Mesenchymal stem cell (in vitro differentiated cells and primary cell): ENCODE measurements around the gene MPDZ.

ENCODE experiments used
- DNase-seq: peaks from one replicate; pipeline ENCODE4 v3.0.0-alpha.2; 2013
- H2AFZ ChIP-seq: one replicate; pipeline ENCODE4 v1.6.1; 2013; ENCODE audit warnings: low read depth, mild to moderate bottlenecking, control low read depth, inconsistent platforms, low read length, moderate library complexity
- H2AK5ac ChIP-seq: 2 replicates; pipeline ENCODE4 v1.6.1; 2013; ENCODE audit warnings: low read length, moderate library complexity, mild to moderate bottlenecking, inconsistent platforms; ENCODE audit not compliant: severe bottlenecking
- H2BK120ac ChIP-seq: one replicate; pipeline ENCODE4 v1.6.1; 2013; ENCODE audit warnings: low read depth, mild to moderate bottlenecking, inconsistent platforms, low read length, moderate library complexity
- H2BK12ac ChIP-seq, 2 experiments: one replicate each; pipeline ENCODE4 v1.6.1; 2013; ENCODE audit warnings: inconsistent platforms in 2 of 2, low read length in 2 of 2, mild to moderate bottlenecking in 2 of 2, moderate library complexity in 2 of 2, control low read depth in 1 of 2
- H2BK15ac ChIP-seq: one replicate; pipeline ENCODE4 v1.6.1; 2013; ENCODE audit warnings: mild to moderate bottlenecking, low read depth, inconsistent platforms; ENCODE audit not compliant: poor library complexity, severe bottlenecking
- H2BK5ac ChIP-seq: 2 replicates; pipeline ENCODE4 v1.6.1; 2013; ENCODE audit warnings: low read depth, mild to moderate bottlenecking, low read length, control low read depth, inconsistent platforms; ENCODE audit not compliant: poor library complexity, severe bottlenecking
- H3K14ac ChIP-seq, 2 experiments: one replicate each; pipeline ENCODE4 v1.6.1; 2013; ENCODE audit warnings: inconsistent platforms in 2 of 2, low read length in 2 of 2, control low read depth in 1 of 2, mild to moderate bottlenecking in 1 of 2, moderate library complexity in 1 of 2
- H3K18ac ChIP-seq, 2 experiments: one replicate each; pipeline ENCODE4 v1.6.1; 2013; ENCODE audit warnings: inconsistent platforms in 2 of 2, low read length in 2 of 2, control low read depth in 1 of 2, low read depth in 1 of 2, mild to moderate bottlenecking in 1 of 2
- H3K23ac ChIP-seq, 2 experiments: one replicate each; pipeline ENCODE4 v1.6.1; 2013; ENCODE audit warnings: inconsistent platforms in 2 of 2, low read length in 2 of 2, mild to moderate bottlenecking in 2 of 2, moderate library complexity in 2 of 2, control low read depth in 1 of 2
- H3K27ac ChIP-seq: 2 replicates; pipeline ENCODE4 v1.5.1; 2013; ENCODE audit warnings: mild to moderate bottlenecking, moderate library complexity, low read length, control low read depth, inconsistent platforms; ENCODE audit not compliant: poor library complexity, severe bottlenecking
- H3K27me3 ChIP-seq, 2 experiments: 2 replicates each; pipeline versions ENCODE4 v1.6.1 to v1.7.0; 2013; ENCODE audit warnings: low read length in 2 of 2, mild to moderate bottlenecking in 2 of 2, moderate library complexity in 2 of 2, control low read depth in 1 of 2, inconsistent platforms in 1 of 2; ENCODE audit not compliant: control insufficient read depth in 1 of 2, insufficient read depth in 1 of 2
- H3K36me3 ChIP-seq, 2 experiments: 2 replicates each; pipeline versions ENCODE4 v1.6.1 to v1.7.0; 2013; ENCODE audit warnings: low read length in 2 of 2, control low read depth in 1 of 2, inconsistent platforms in 1 of 2, low read depth in 1 of 2, mild to moderate bottlenecking in 1 of 2; ENCODE audit not compliant: insufficient read depth in 2 of 2, control insufficient read depth in 1 of 2
- H3K4ac ChIP-seq, 2 experiments: one replicate each; pipeline ENCODE4 v1.6.1; 2013; ENCODE audit warnings: inconsistent platforms in 2 of 2, low read length in 2 of 2, mild to moderate bottlenecking in 2 of 2, moderate library complexity in 2 of 2, control low read depth in 1 of 2, low read depth in 1 of 2
- H3K4me1 ChIP-seq: 2 replicates; pipeline ENCODE4 v1.6.1; 2013; ENCODE audit warnings: low read depth, low read length, control low read depth; ENCODE audit not compliant: control insufficient read depth, insufficient read depth
- H3K4me2 ChIP-seq: 2 replicates; pipeline ENCODE4 v1.6.1; 2013; ENCODE audit warnings: low read length, mild to moderate bottlenecking, inconsistent platforms; ENCODE audit not compliant: poor library complexity, severe bottlenecking
- H3K4me3 ChIP-seq, 2 experiments: 2 replicates each; pipeline versions ENCODE4 v1.5.1 to v1.7.0; 2013; ENCODE audit warnings: low read length in 2 of 2, mild to moderate bottlenecking in 2 of 2, control low read depth in 1 of 2, low read depth in 1 of 2; ENCODE audit not compliant: insufficient read depth in 1 of 2
- H3K79me1 ChIP-seq: replicated peaks from 2 replicates; pipeline ENCODE4 v1.6.1; 2013; ENCODE audit warnings: mild to moderate bottlenecking, control low read depth, low read length, inconsistent platforms; ENCODE audit not compliant: poor library complexity, severe bottlenecking
- H3K9ac ChIP-seq: 2 replicates; pipeline ENCODE4 v1.7.0; 2013; ENCODE audit warnings: mild to moderate bottlenecking, low read length, moderate library complexity
- H3K9me3 ChIP-seq: 2 replicates; pipeline ENCODE4 v1.7.0; 2013; ENCODE audit warnings: mild to moderate bottlenecking, low read length; ENCODE audit not compliant: control insufficient read depth
- H4K8ac ChIP-seq: one replicate; pipeline ENCODE4 v1.6.1; 2013; ENCODE audit warnings: inconsistent platforms, mild to moderate bottlenecking, low read length, moderate library complexity
- H4K91ac ChIP-seq: one replicate; pipeline ENCODE4 v1.6.1; 2013; ENCODE audit warnings: mild to moderate bottlenecking, low read length, inconsistent platforms
- WGBS: methylation state at CpG from one replicate; pipeline ENCODE4 v1.1.7; 2013; ENCODE audit warnings: mixed read lengths; 5-methylcytosine and 5-hydroxymethylcytosine counted together

Gene MPDZ

GRCh38 chr9:13140843-13141592, 138.5 kb downstream of the MPDZ start:
- Histone ChIP-seq H3K14ac (no peak overlapping the region), H4K91ac (no peak overlapping the region), H3K4me3 (no peak overlapping the region), H3K79me1 (peaks cover 7% of the 10 kb centered on the region), H2BK120ac (no peak overlapping the region), H3K18ac (no peak overlapping the region), H2BK5ac (no peak overlapping the region), H3K27ac (peak overlapping the region; percentile 26), H3K27me3 (no peaks in the 10 kb centered on the region), H2BK12ac (no peak overlapping the region), H3K4me1 (no peaks in the 10 kb centered on the region), H3K9me3 (no peaks in the 10 kb centered on the region), H3K4me2 (no peak overlapping the region), H4K8ac (no peak overlapping the region), H2AFZ (no peak overlapping the region), H3K9ac (peak overlapping the region; percentile 13), H3K23ac (no peak overlapping the region), H2AK5ac (no peak overlapping the region), H3K36me3 (peaks cover 3 to 30% of the 10 kb centered on the region in 2 experiments), H2BK15ac (no peak overlapping the region), H3K4ac (no peak overlapping the region)
- peak; percentile 17 for DNase-seq
- 88% methylated on average over 3 of the region's 5 CpGs for WGBS

GRCh38 chr9:13139641-13140171, 139.8 kb downstream of the MPDZ start:
- no peak overlapping the region for H2BK15ac ChIP-seq
- peak; percentile 86 for DNase-seq
- H2BK12ac ChIP-seq: no peak overlapping the region
- peak overlapping the region in 1 of 2 experiments; percentile 22 for H3K4me3 ChIP-seq
- 3% methylated on average over 2 of the region's 2 CpGs for WGBS
- no peaks in the 10 kb centered on the region for H3K9me3 ChIP-seq
- no peaks in the 10 kb centered on the region for H3K4me1 ChIP-seq
- H3K27ac ChIP-seq: peak overlapping the region; percentile 95
- peak overlapping the region in 1 of 2 experiments; percentile 46 for H3K4ac ChIP-seq
- peaks cover 7 to 43% of the 10 kb centered on the region in 2 experiments for H3K36me3 ChIP-seq
- peaks cover 7% of the 10 kb centered on the region for H3K79me1 ChIP-seq
- H3K18ac ChIP-seq: peak overlapping the region in 1 of 2 experiments; percentile 18
- no peak overlapping the region for H2BK120ac ChIP-seq
- H3K27me3 ChIP-seq: no peaks in the 10 kb centered on the region
- no peak overlapping the region for H2BK5ac ChIP-seq
- H2AK5ac ChIP-seq: no peak overlapping the region
- H4K8ac ChIP-seq: no peak overlapping the region
- no peak overlapping the region for H3K23ac ChIP-seq
- H2AFZ ChIP-seq: no peak overlapping the region
- H3K14ac ChIP-seq: no peak overlapping the region
- H3K4me2 ChIP-seq: peak overlapping the region; percentile 57
- peak overlapping the region; percentile 56 for H3K9ac ChIP-seq
- no peak overlapping the region for H4K91ac ChIP-seq

GRCh38 chr9:13137426-13137825, 142.1 kb downstream of the MPDZ start:
- H2BK120ac ChIP-seq: no peak overlapping the region

DNA sequence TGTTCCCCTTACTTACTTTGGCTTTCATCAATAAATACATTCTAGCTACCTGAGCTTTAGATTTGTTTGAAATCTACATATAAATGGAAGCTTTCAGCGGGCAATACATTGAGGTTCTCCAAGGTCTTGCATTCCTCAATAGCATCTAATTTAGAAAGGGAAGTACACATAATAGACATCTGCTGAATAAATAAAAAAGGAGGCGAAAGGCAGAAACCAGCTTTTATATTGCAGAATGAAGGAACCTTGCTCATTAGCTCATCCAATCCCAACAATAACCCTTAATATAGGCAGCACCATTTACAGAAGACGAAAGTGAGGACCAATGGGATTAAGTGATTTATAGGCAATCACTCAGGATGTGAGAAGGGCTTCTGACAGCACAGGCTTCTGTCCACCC, 147.5 kb downstream of the MPDZ start:
- H3K9me3 ChIP-seq: no peaks in the 10 kb centered on the region

More at GRCh38 chr9:13137426-13137825, 142.1 kb downstream of the MPDZ start:
- Histone ChIP-seq H3K9me3 (no peaks in the 10 kb centered on the region), H4K8ac (no peak overlapping the region), H3K4me1 (no peaks in the 10 kb centered on the region), H3K9ac (no peak overlapping the region), H3K18ac (no peak overlapping the region), H4K91ac (no peak overlapping the region), H2AFZ (no peak overlapping the region), H3K36me3 (peaks cover 9 to 63% of the 10 kb centered on the region in 2 experiments), H3K79me1 (peaks cover 7% of the 10 kb centered on the region), H3K4ac (no peak overlapping the region), H3K4me2 (no peak overlapping the region), H3K27ac (no peak overlapping the region), H3K4me3 (no peak overlapping the region), H2BK5ac (no peak overlapping the region), H3K23ac (no peak overlapping the region), H2BK15ac (no peak overlapping the region), H3K27me3 (no peaks in the 10 kb centered on the region), H2BK12ac (no peak overlapping the region), H3K14ac (no peak overlapping the region), H2AK5ac (no peak overlapping the region)
- no peak for DNase-seq
- 91% methylated on average over 1 of the region's 1 CpG for WGBS

More for the DNA sequence above, 147.5 kb downstream of the MPDZ start:
- H3K14ac ChIP-seq: no peak overlapping the region
- WGBS: 100% methylated on average over 1 of the region's 3 CpGs
- H2BK15ac ChIP-seq: no peak overlapping the region
- H3K18ac ChIP-seq: no peak overlapping the region
- H3K27ac ChIP-seq: no peak overlapping the region
- no peak overlapping the region for H3K4ac ChIP-seq
- no peaks in the 10 kb centered on the region for H3K4me1 ChIP-seq
- H3K27me3 ChIP-seq: no peaks in the 10 kb centered on the region
- peaks cover 7 to 62% of the 10 kb centered on the region in 2 experiments for H3K36me3 ChIP-seq
- DNase-seq: no peak
- no peak overlapping the region for H2BK12ac ChIP-seq
- H4K8ac ChIP-seq: no peak overlapping the region
- no peak overlapping the region for H2BK5ac ChIP-seq
- H4K91ac ChIP-seq: no peak overlapping the region
- no peak overlapping the region for H3K4me2 ChIP-seq
- peaks cover under 1% of the 10 kb centered on the region for H3K79me1 ChIP-seq
- H2BK120ac ChIP-seq: no peak overlapping the region
- no peak overlapping the region for H3K4me3 ChIP-seq
- no peak overlapping the region for H3K23ac ChIP-seq
- no peak overlapping the region for H2AFZ ChIP-seq
- no peak overlapping the region for H2AK5ac ChIP-seq
- H3K9ac ChIP-seq: no peak overlapping the region
